ENCODE data around the gene SPARCL1. TPM values are rescaled to one million over a fixed set of nuclear protein-coding genes. Genes with fewer than 3 reads are reported as not detected.
"Not testable (repeated sequence)": the region's sequence is repeated elsewhere in the genome, so short reads cannot be mapped to it uniquely, and the experiment has no call there.

The SPARCL1 gene
- total RNA-seq, 1 donor from 2014 or later: not detected

DNA sequence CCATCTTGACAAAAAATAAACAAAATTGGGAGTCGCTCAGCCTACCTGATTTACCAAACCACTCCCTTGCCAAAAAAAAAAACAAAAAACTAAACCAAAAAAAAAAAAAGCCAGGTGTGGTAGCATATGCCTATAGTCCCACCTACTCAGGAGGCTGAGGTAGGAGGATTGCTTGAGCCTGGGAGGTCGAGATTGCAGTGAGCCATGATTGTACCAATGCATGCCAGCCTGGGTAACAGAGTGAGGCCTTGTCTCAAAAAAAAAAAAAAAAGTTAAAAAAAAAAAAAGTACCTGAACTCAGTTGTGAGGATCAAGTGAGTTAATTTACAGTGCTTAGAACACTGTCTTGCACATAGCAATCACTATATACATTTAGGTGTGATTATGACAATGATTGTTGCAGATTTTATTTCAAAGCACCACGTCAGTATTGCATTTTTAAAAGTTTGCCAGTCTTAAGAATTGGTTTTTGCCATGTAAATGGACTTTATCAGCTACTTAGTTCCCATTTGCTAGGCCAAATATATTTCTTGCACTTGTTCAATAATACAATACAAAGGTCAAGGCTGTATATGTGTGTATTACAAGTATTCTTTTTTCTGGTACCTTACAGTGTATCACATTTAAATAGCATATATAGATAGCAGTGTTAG is 102.2 kb downstream of the SPARCL1 start:
- no peak for DNase-seq
- Mint-ChIP-seq H3K4me3 (ENCODE audit: unreplicated experiment) (no peak overlapping the region), H3K9me3 (ENCODE audit: unreplicated experiment) (no peaks in the 10 kb centered on the region), H3K4me1 (ENCODE audit: low read depth, unreplicated experiment) (peaks cover 8% of the 10 kb centered on the region), H3K27ac (ENCODE audit: unreplicated experiment) (no peak overlapping the region), H3K36me3 (ENCODE audit: unreplicated experiment) (no peaks in the 10 kb centered on the region), H3K27me3 (ENCODE audit: unreplicated experiment) (peaks cover 2% of the 10 kb centered on the region)
- TF ChIP-seq, protein P1, sequence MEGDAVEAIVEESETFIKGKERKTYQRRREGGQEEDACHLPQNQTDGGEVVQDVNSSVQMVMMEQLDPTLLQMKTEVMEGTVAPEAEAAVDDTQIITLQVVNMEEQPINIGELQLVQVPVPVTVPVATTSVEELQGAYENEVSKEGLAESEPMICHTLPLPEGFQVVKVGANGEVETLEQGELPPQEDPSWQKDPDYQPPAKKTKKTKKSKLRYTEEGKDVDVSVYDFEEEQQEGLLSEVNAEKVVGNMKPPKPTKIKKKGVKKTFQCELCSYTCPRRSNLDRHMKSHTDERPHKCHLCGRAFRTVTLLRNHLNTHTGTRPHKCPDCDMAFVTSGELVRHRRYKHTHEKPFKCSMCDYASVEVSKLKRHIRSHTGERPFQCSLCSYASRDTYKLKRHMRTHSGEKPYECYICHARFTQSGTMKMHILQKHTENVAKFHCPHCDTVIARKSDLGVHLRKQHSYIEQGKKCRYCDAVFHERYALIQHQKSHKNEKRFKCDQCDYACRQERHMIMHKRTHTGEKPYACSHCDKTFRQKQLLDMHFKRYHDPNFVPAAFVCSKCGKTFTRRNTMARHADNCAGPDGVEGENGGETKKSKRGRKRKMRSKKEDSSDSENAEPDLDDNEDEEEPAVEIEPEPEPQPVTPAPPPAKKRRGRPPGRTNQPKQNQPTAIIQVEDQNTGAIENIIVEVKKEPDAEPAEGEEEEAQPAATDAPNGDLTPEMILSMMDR (IDR thresholded peaks at IDR 0.05; ENCODE audit: partially characterized antibody, unreplicated experiment): no peak

DNA sequence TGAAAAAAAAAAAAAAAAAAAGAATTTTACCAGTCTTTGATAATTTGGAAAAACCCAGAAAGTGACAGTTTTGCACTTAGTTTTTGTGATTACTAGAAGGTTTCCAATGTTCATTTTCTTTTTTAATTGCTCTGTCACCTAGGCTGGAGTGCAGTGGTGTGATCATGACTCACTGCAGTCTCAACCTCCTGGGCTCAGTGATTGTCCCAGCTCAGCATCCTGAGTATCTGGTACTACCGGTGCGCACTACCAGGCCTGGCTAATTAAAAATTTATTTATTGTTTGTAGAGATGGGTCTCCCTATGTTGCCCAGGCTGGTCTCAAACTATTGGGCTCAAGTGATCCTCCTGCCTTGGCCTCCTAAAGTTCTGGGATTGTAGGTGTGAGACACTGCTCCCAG is 103.5 kb downstream of the SPARCL1 start:
- Mint-ChIP-seq H3K36me3 (ENCODE audit: unreplicated experiment) (no peaks in the 10 kb centered on the region), H3K27ac (ENCODE audit: unreplicated experiment) (no peak overlapping the region), H3K4me3 (ENCODE audit: unreplicated experiment) (no peak overlapping the region), H3K27me3 (ENCODE audit: unreplicated experiment) (peaks cover 2% of the 10 kb centered on the region), H3K4me1 (ENCODE audit: low read depth, unreplicated experiment) (peaks cover 8% of the 10 kb centered on the region), H3K9me3 (ENCODE audit: unreplicated experiment) (no peaks in the 10 kb centered on the region)
- DNase-seq: no peak
- TF ChIP-seq, protein P1 (IDR thresholded peaks at IDR 0.05; ENCODE audit: partially characterized antibody, unreplicated experiment): no peak

DNA sequence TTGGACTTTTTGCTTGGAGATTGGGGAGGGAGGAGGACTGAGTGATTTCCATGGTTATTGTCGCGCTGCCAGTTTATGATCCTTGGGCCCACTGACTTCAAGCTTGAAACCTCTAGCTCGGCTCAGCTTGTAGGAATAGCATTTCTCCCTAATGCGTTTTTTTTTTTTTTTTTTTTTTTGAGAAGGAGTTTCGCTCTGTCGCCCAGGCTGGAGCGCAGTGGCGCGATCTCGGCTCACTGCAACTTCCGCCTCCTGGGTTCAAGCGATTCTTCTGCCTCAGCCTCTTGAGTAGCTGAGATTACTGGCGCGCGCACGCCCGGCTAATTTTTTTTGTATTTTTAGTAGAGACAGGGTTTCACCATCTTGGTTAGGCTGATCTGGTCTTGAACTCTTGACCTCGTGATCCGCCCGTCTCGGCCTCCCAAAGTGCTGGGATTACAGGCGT is 105.1 kb downstream of the SPARCL1 start:
- H3K9me3 Mint-ChIP-seq (ENCODE audit: unreplicated experiment); H3K4me1 Mint-ChIP-seq (ENCODE audit: low read depth, unreplicated experiment): not testable (repeated sequence)

More for the DNA sequence above, 105.1 kb downstream of the SPARCL1 start:
- not testable (repeated sequence) for H3K27me3 Mint-ChIP-seq (ENCODE audit: unreplicated experiment); DNase-seq; H3K36me3 Mint-ChIP-seq (ENCODE audit: unreplicated experiment); H3K27ac Mint-ChIP-seq (ENCODE audit: unreplicated experiment)
- H3K4me3 Mint-ChIP-seq (ENCODE audit: unreplicated experiment): peak overlapping the region; percentile 87

Other genes with a start within 250 kb of the SPARCL1 start
- gene HSD17B13, start 206.5 kb downstream of the SPARCL1 start, total RNA-seq (ENCODE audit: unreplicated experiment): 0.25 TPM
- gene HSD17B11, start 138.2 kb downstream of the SPARCL1 start, total RNA-seq (ENCODE audit: unreplicated experiment): 16.2 TPM
- gene NUDT9, start 106.8 kb downstream of the SPARCL1 start, total RNA-seq (ENCODE audit: unreplicated experiment): 11.9 TPM
- not detected for gene DSPP, start 79.2 kb upstream of the SPARCL1 start, total RNA-seq (ENCODE audit: unreplicated experiment)
- gene DMP1, start 120.9 kb upstream of the SPARCL1 start, total RNA-seq (ENCODE audit: unreplicated experiment): 3.0 TPM